ENCODE data around the gene BAK1. TPM values are rescaled to one million over a fixed set of nuclear protein-coding genes. Genes with fewer than 3 reads are reported as not detected.
"Not testable (repeated sequence)": the region's sequence is repeated elsewhere in the genome, so short reads cannot be mapped to it uniquely, and the experiment has no call there.

The BAK1 gene
- polyA plus RNA-seq, 3 donors: 27.8 to 41.5 (median 34.0) TPM

- peak overlapping the region in 1 of 7 donors; percentile 14 for H3K27ac Mint-ChIP-seq
- no peak overlapping the region for H3K4me3 Mint-ChIP-seq
- intact Hi-C loops (cut with micrococcal nuclease): no loop called here
Observed at GRCh38 chr6:33599413-33599938, 19.4 kb upstream of the BAK1 start.

GRCh38 chr6:33597551-33598322 lies 17.7 kb upstream of the BAK1 start:
- Mint-ChIP-seq H3K36me3 (no peaks in the 10 kb centered on the region), H3K27ac (no peak overlapping the region), H3K9me3 (no peaks in the 10 kb centered on the region), H3K27me3 (ENCODE audit: low read depth in 3 of 3) (peaks cover 9 to 20% (median 15%) of the 10 kb centered on the region in 3 donors), H3K4me1 (peaks cover 7% of the 10 kb centered on the region), H3K4me3 (no peak overlapping the region)
- Histone ChIP-seq H2AFZ (ENCODE audit: insufficient read depth, low read depth, low read length, poor library complexity, severe bottlenecking) (no peak overlapping the region), H3K27me3 (ENCODE audit: control insufficient read depth in 2 of 2, insufficient read depth in 2 of 2, low read length in 2 of 2) (peaks cover 3 to 8% of the 10 kb centered on the region in 2 donors), H3K4me2 (replicated peaks; ENCODE audit: extremely low read depth, low read length, poor library complexity, severe bottlenecking) (no peak overlapping the region), H3K79me2 (ENCODE audit: insufficient read depth, low read length) (no peaks in the 10 kb centered on the region), H3K4me1 (ENCODE audit: control insufficient read depth in 1 of 2, insufficient read depth in 2 of 2, low read length in 2 of 2) (peaks cover 0 to 7% of the 10 kb centered on the region in 2 donors), H3K9me3 (replicated peaks in 1 of 2; ENCODE audit: control insufficient read depth in 1 of 2, insufficient read depth in 1 of 2, low read length in 2 of 2) (no peaks in the 10 kb centered on the region), H3K4me3 (replicated peaks in 1 of 3; ENCODE audit: low read depth in 2 of 3, low read length in 3 of 3) (no peak overlapping the region), H3K36me3 (replicated peaks in 1 of 2; ENCODE audit: control insufficient read depth in 1 of 2, insufficient read depth in 2 of 2, low read length in 2 of 2) (no peaks in the 10 kb centered on the region), H3K9ac (ENCODE audit: insufficient read depth, low read length, poor library complexity, severe bottlenecking) (no peak overlapping the region), H3K27ac (ENCODE audit: low read depth in 1 of 2, low read length in 2 of 2) (no peak overlapping the region), H4K20me1 (ENCODE audit: insufficient read depth, low read length) (no peaks in the 10 kb centered on the region)
- 100% methylated on average over 2 of the region's 4 CpGs for WGBS (ENCODE audit: insufficient coverage)
- intact Hi-C loops (cut with micrococcal nuclease): no loop called here
- no peak for TF ChIP-seq CTCF (IDR thresholded peaks at IDR 0.05)
- no peak for DNase-seq

More at GRCh38 chr6:33599413-33599938, 19.4 kb upstream of the BAK1 start:
- Histone ChIP-seq H3K36me3 (replicated peaks in 1 of 2; ENCODE audit: control insufficient read depth in 1 of 2, insufficient read depth in 2 of 2, low read length in 2 of 2) (no peaks in the 10 kb centered on the region), H4K20me1 (ENCODE audit: insufficient read depth, low read length) (no peaks in the 10 kb centered on the region), H3K27ac (ENCODE audit: low read depth in 1 of 2, low read length in 2 of 2) (no peak overlapping the region), H3K4me2 (replicated peaks; ENCODE audit: extremely low read depth, low read length, poor library complexity, severe bottlenecking) (no peak overlapping the region), H3K9ac (ENCODE audit: insufficient read depth, low read length, poor library complexity, severe bottlenecking) (no peak overlapping the region), H3K79me2 (ENCODE audit: insufficient read depth, low read length) (no peaks in the 10 kb centered on the region), H3K4me3 (replicated peaks in 1 of 3; ENCODE audit: low read depth in 2 of 3, low read length in 3 of 3) (no peak overlapping the region), H2AFZ (ENCODE audit: insufficient read depth, low read depth, low read length, poor library complexity, severe bottlenecking) (no peak overlapping the region), H3K4me1 (ENCODE audit: control insufficient read depth in 1 of 2, insufficient read depth in 2 of 2, low read length in 2 of 2) (peaks cover 3% of the 10 kb centered on the region in 2 donors), H3K27me3 (ENCODE audit: control insufficient read depth in 2 of 2, insufficient read depth in 2 of 2, low read length in 2 of 2) (no peaks in the 10 kb centered on the region), H3K9me3 (replicated peaks in 1 of 2; ENCODE audit: control insufficient read depth in 1 of 2, insufficient read depth in 1 of 2, low read length in 2 of 2) (no peaks in the 10 kb centered on the region)
- no peak for TF ChIP-seq CTCF (IDR thresholded peaks at IDR 0.05)
- Mint-ChIP-seq H3K36me3 (no peaks in the 10 kb centered on the region), H3K27me3 (ENCODE audit: low read depth in 3 of 3) (peaks cover 1 to 7% (median 5%) of the 10 kb centered on the region in 3 donors), H3K4me1 (no peaks in the 10 kb centered on the region), H3K9me3 (no peaks in the 10 kb centered on the region)
- WGBS (ENCODE audit: insufficient coverage): 97% methylated on average over 9 of the region's 9 CpGs
- DNase-seq: no peak

DNA sequence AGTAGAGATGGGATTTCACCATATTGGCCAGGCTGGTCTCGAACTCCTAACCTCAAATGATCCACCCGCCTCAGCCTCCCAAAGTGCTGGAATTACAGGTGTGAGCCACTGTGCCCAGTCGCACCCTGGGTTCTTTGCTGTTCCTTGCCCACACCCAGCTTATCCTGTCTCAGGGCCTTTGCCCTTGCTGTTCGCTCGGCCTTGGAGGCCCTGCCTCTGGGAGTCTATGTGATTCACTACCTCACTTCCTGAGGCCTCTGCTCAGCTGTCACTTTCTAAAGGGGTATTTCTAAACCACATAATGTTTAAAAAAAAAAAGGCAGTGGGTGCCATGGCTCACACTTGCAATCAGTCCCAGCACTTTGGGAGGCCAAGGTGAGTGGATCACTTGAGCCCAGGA lies 16.8 kb upstream of the BAK1 start:
- H3K36me3 Mint-ChIP-seq; H4K20me1 ChIP-seq (ENCODE audit: insufficient read depth, low read length); intact Hi-C loops (cut with micrococcal nuclease); H3K79me2 ChIP-seq (ENCODE audit: insufficient read depth, low read length); H3K27ac Mint-ChIP-seq; H3K27ac ChIP-seq (ENCODE audit: low read depth in 1 of 2, low read length in 2 of 2); H3K9me3 ChIP-seq (replicated peaks in 1 of 2; ENCODE audit: control insufficient read depth in 1 of 2, insufficient read depth in 1 of 2, low read length in 2 of 2); H3K4me2 ChIP-seq (replicated peaks; ENCODE audit: extremely low read depth, low read length, poor library complexity, severe bottlenecking); H3K4me3 ChIP-seq (replicated peaks in 1 of 3; ENCODE audit: low read depth in 2 of 3, low read length in 3 of 3); H3K36me3 ChIP-seq (replicated peaks in 1 of 2; ENCODE audit: control insufficient read depth in 1 of 2, insufficient read depth in 2 of 2, low read length in 2 of 2); H3K9ac ChIP-seq (ENCODE audit: insufficient read depth, low read length, poor library complexity, severe bottlenecking); H2AFZ ChIP-seq (ENCODE audit: insufficient read depth, low read depth, low read length, poor library complexity, severe bottlenecking); DNase-seq; H3K9me3 Mint-ChIP-seq; H3K4me3 Mint-ChIP-seq: not testable (repeated sequence)
- H3K27me3 ChIP-seq (ENCODE audit: control insufficient read depth in 2 of 2, insufficient read depth in 2 of 2, low read length in 2 of 2): peaks cover 3 to 14% of the 10 kb centered on the region in 2 donors
- peaks cover 13% of the 10 kb centered on the region for H3K4me1 Mint-ChIP-seq
- H3K27me3 Mint-ChIP-seq (ENCODE audit: low read depth in 3 of 3): peaks cover 16 to 24% (median 22%) of the 10 kb centered on the region in 3 donors
- peaks cover 0 to 10% of the 10 kb centered on the region in 2 donors for H3K4me1 ChIP-seq (ENCODE audit: control insufficient read depth in 1 of 2, insufficient read depth in 2 of 2, low read length in 2 of 2)
- 55% methylated on average over 4 of the region's 5 CpGs for WGBS (ENCODE audit: insufficient coverage)
